Pons (tissue), 1 donor: Measurements from ENCODE around the gene SYCP1.
"Not testable (repeated sequence)": the region's sequence is repeated elsewhere in the genome, so short reads cannot be mapped to it uniquely, and the experiment has no call there.

Source experiments
- DNase-seq: peaks from one replicate; pipeline ENCODE4 v3.0.0-alpha.2; 2016; ENCODE audit warnings: low spot score

Gene SYCP1

DNA sequence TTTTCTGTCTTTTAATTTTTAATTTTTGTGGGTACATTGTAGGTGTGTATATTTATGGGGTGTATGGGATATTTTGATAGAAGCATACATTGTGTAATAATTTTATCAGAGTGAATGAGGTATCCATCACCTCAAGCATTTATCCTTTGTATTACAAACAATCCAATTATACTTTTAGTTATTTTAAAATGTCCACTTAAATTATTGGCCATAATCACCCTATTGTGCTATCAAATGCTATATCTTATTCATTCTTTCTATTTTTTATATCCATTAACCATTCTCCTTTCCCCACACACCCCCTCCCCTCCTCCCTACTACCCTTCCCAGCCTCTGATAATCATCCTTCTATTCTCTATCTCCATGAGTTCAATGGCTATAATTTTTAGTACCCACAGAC lies 104.8 kb downstream of the SYCP1 start:
- no peak for DNase-seq

GRCh38 chr1:114976891-114977290 lies 122.2 kb downstream of the SYCP1 start:
- no peak for DNase-seq

DNA sequence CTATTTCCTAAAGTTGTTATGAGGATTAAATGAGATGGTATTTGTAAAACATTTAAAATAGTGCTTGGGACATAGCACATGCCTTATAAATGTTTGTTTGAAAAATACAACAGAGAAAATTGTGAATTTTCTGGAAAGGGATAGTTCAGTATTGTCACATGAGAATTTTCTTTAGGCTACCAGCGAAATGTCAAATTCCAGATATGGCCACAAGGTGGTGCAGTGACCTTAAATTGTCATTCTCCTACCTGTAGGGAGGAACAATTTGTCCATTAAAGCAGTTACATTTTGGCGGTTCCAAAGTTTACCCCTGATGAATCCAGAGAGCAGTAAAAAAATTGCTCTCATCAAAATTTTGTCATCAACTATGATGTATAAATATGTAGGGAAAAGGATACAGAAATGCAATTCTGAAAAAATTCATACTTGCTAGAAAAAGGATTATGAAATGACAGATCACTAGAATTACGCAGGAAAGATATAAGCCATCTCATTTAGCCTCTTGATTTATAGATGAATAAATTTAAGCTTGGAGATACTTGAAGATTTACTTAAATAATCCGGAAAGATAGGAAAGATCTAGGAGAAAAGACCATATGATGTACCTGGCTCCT lies 124.7 kb downstream of the SYCP1 start:
- peak; percentile 67 for DNase-seq

DNA sequence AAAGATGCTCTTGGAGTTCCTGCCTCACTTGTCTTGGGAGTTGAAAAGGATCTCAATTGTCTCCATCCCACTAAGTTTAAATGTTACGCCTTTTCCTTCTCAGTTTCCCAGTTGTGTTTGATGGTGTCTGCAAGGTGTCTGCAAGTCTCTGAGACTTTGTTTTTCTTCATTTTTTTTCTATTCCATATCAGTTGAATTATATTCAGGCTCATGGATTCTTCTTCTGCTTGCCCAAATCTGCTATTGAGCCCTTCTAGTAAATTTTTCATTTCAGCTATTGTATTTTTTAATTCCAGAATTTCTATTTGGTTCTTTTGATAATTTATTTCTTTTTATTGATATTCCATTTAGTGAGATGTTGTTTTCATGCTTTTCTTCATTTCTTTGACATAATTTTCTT lies 127.6 kb downstream of the SYCP1 start:
- no peak for DNase-seq

- DNase-seq: no peak
Observed at GRCh38 chr1:114986286-114986685, 131.6 kb downstream of the SYCP1 start.

- DNase-seq: no peak
Observed at GRCh38 chr1:114988095-114988494, 133.4 kb downstream of the SYCP1 start.

GRCh38 chr1:114997510-114998289 lies 143.0 kb downstream of the SYCP1 start:
- DNase-seq: no peak

DNA sequence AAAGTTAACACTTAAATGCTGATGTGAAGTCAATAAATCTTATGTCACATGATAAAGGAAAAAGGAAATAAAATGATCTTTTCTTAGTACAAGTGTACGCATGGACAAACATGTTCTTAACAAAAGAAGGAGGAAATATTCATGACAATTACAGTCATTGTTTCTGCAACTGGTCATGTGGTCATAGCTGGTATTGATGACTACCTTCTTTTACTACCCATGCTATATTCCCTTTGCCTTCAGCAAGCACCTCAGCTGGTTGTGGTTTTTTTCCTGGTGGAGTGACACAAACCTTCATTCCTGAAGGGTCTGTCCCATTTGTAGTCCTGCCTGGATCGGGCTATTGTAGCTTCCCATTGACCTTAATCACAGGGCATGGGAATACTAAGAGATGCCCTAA lies 151.5 kb downstream of the SYCP1 start:
- no peak for DNase-seq

DNA sequence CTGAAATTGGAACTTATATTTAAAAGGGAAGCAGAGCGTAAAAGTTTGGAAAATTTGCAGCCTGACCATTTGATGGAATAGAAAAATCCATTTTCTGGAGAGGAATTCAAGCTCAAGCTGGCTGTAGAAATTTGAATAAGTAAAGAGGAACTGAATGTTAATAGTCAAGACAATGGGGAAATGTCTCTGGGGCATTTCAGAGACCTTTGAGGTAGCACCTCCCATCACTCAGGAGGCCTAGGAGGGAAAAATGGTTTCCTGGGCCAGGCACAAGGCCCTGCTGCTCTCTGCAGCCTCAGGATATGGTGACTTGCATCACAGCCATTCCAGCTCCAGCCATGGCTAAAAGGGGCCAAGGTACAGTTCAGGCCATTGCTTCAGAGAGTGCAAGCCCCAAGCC lies 157.3 kb downstream of the SYCP1 start:
- no peak for DNase-seq

- no peak for DNase-seq
Observed at GRCh38 chr1:115012434-115012833, 157.8 kb downstream of the SYCP1 start.

DNA sequence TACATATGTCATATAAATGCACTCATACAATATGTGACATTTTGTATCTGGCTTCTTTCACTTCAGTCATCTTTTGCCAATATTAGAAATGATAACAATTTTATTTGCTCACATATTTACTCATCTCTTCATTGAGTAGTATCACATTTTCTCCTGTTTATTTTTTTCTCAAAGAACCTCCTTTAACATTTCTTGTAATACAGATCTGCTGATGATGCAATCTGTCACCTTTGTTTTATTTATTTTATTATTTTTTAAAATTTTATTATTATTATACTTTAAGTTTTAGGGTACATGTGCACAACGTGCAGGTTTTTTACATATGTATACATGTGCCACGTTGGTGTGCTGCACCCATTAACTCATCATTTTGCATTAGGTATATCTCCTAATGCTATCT lies 159.1 kb downstream of the SYCP1 start:
- DNase-seq: no peak

GRCh38 chr1:115019549-115019948 lies 164.9 kb downstream of the SYCP1 start:
- not testable (repeated sequence) for DNase-seq

DNA sequence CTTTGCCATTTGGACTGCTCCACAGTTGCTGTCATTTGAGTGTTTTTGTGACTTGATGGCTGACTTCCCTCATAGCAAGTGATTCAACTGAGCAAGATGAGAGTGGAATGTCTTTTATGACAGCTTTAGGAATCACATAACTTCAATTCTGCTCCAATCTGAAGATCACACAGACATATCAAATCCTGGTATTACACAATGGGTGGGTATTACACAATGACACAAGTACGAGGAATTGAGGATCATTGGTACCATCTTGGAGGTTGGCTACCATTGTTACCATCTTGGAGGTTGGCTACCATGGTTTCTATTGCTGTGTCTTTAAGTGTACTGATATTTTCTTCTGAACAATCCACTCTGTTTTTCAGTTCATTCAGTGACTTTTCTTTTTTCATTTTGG lies 166.5 kb downstream of the SYCP1 start:
- no peak for DNase-seq

DNA sequence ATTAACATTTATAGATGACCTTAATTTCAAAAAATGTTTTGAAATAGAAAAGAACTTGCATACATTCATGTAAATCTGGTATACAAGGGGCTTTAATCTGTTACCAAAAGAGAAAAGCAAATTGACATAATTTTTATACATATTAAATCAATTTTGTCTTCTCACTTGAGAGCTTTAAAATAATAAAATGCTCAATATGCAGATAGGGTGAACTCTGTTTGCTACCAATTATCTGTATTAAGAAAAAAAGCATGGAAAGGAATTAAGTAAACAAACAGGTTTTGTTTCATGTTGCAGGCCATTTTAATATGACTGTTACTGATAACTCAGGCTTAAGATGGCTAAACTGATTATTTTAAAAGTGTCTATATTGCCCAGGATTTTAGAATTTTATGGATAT lies 168.9 kb downstream of the SYCP1 start:
- DNase-seq: no peak

GRCh38 chr1:115029526-115029925 lies 174.9 kb downstream of the SYCP1 start, which contains the start of gene TSHB:
Gene TSHB (plus strand): TSS chr1:115029826. CDS start chr1:115033363, 3,537 bp downstream.
- DNase-seq: no peak

- DNase-seq: no peak
Observed at GRCh38 chr1:115031595-115031994, 176.9 kb downstream of the SYCP1 start.

GRCh38 chr1:115035652-115036051 lies 181.0 kb downstream of the SYCP1 start:
- DNase-seq: no peak

DNA sequence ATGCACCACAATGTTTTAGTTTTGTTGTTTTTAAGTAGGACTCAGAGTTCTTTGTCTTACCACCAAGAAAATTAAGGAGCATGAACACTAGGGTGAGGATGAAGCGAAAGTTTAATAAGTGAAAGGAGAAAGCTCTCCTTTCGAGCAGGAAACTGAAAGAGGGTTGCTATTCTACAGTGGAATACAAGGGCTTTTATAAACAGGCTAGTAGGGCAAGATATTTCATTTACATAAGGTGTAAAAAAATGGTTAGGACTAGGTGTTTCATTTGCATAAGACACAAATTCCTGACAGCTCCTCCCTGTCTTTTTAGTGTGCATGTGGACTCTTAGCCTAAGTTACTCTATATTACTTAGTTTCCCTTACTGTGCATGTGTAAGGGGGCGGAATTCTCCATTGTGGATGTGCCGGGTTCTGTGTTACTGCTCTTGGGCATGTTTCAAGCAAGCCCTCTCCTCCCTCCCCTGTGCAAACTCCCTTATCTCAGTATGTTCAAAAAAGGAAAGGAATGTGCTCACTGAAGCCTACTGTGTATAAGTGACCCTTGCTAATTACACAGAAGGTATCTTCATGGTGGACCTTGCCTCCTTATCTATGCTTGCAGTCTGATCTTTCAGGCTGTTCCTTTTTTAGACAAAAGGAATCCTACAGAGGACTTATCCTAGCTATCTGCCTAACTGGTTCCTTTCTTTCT lies 182.3 kb downstream of the SYCP1 start:
- DNase-seq: no peak

DNA sequence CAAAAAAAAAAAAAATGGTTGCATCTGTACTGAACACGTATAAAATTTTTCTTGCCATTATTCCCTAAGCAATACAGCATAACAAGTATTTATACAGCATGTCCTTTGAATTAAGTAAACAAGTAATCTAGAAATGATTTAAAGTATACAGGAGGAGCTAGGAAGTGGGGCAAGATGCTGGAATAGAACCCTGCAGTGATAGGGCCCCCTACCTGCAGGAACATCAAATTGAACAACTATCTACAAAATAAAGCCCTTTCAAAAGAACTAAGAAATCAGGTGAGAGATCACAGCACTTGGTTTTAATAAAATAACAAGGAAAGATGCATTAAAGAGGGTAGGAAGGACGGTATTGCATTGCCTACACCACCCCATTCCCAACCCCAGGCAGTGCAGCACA lies 185.8 kb downstream of the SYCP1 start:
- no peak for DNase-seq

- no peak for DNase-seq
Observed at GRCh38 chr1:115041654-115042053, 187.0 kb downstream of the SYCP1 start.
